ENCODE measurements around the gene TNNI2. TPM values are rescaled to one million over a fixed set of nuclear protein-coding genes. Genes with fewer than 3 reads are reported as not detected.

TNNI2 gene
- total RNA-seq, 1 experiment from 2014 or later = 7.8 TPM

DNA sequence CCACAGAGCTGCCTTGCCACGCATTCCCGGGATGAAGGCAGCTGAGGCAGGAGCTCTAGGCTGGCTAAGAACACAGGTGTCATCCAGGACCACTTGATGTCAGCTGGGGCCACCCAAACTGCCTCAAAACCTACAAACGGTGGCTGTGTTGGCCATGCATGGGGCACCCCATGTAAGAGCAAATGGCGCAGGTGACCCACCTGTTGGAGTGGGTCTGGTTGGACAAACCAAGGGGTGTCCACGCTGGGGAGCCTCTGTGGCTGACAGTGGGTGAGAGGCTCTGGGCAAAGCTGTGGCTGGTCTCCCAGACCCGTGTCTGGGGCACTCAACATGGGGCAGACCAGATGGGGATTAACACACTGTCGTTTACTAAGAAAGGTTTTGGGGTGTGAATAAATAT, 23.0 kb upstream of the TNNI2 start:
- intact Hi-C loops (cut with micrococcal nuclease; ENCODE audit: unreplicated experiment) = no loop called here

DNA sequence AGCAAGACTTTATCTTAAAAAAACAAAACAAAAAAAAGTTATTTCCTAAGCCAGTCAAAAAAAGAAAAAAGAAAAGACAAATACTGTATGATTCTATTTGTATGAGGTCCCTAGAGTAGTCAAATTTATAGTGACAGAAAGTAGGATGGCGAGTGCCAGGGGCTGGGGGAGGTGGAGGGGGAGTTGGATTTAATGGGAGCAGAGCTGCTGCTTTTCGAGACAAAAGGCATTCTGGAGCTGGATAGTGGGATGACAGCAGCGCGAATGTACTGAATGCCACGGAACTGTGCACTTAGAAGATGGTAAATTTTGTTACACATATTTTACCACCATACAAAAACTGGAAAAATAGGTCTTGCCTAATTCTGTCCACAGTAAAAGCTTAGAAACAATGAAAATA, 21.8 kb upstream of the TNNI2 start:
- Histone ChIP-seq H2AFZ (no peak overlapping the region), H3K36me3 (ENCODE audit: low read depth) (no peaks in the 10 kb centered on the region), H3K79me2 (ENCODE audit: low read depth) (no peaks in the 10 kb centered on the region), H3K4me1 (replicated peaks; ENCODE audit: insufficient read depth) (0 out of 2 replicates have a peak, but pooled peaks cover 4% of the 10 kb centered on the region), H3K27ac (peak overlapping the region; percentile 38; the same call in 1 of the 2 replicates), H3K27me3 (ENCODE audit: insufficient read depth, low read depth) (no peaks in the 10 kb centered on the region), H3F3A (ENCODE audit: insufficient read depth, low read depth) (peaks cover 4% of the 10 kb centered on the region; the same call in 1 of the 2 replicates), H3K4me2 (no peak overlapping the region), H3K9me2 (ENCODE audit: insufficient read depth) (no peaks in the 10 kb centered on the region), H4K20me1 (ENCODE audit: insufficient read depth) (no peaks in the 10 kb centered on the region), H3K9me3 (ENCODE audit: insufficient read depth, low read depth) (no peaks in the 10 kb centered on the region; the same call in 1 of the 2 replicates), H3K4me3 (no peak overlapping the region)
- CTCF ChIA-PET = no interaction called here
- POLR2A ChIA-PET (ENCODE audit: unreplicated experiment) = no interaction called here
- DNase-seq = no peak
- no TSS peak for BruUV-seq (replicated peaks)
- TF ChIP-seq EZH2 (IDR thresholded peaks at IDR 0.05; ENCODE audit: low read depth) = no peak
- TF ChIP-seq, protein P1, sequence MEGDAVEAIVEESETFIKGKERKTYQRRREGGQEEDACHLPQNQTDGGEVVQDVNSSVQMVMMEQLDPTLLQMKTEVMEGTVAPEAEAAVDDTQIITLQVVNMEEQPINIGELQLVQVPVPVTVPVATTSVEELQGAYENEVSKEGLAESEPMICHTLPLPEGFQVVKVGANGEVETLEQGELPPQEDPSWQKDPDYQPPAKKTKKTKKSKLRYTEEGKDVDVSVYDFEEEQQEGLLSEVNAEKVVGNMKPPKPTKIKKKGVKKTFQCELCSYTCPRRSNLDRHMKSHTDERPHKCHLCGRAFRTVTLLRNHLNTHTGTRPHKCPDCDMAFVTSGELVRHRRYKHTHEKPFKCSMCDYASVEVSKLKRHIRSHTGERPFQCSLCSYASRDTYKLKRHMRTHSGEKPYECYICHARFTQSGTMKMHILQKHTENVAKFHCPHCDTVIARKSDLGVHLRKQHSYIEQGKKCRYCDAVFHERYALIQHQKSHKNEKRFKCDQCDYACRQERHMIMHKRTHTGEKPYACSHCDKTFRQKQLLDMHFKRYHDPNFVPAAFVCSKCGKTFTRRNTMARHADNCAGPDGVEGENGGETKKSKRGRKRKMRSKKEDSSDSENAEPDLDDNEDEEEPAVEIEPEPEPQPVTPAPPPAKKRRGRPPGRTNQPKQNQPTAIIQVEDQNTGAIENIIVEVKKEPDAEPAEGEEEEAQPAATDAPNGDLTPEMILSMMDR (conservative IDR thresholded peaks at IDR 0.05) = no peak
- intact Hi-C loops (cut with micrococcal nuclease; ENCODE audit: unreplicated experiment) = no loop called here

More for the DNA sequence above, 23.0 kb upstream of the TNNI2 start:
- no peak overlapping the region for H3K4me3 ChIP-seq
- no peaks in the 10 kb centered on the region for H3K9me2 ChIP-seq (ENCODE audit: insufficient read depth)
- no peak overlapping the region for H3K4me2 ChIP-seq
- H3K4me1 ChIP-seq (replicated peaks; ENCODE audit: insufficient read depth) = 0 out of 2 replicates have a peak, but pooled peaks cover 4% of the 10 kb centered on the region
- H3K36me3 ChIP-seq (ENCODE audit: low read depth) = no peaks in the 10 kb centered on the region
- no peaks in the 10 kb centered on the region for H3K27me3 ChIP-seq (ENCODE audit: insufficient read depth, low read depth)
- ChIA-PET POLR2A (ENCODE audit: unreplicated experiment) (no interaction called here), CTCF (no interaction called here)
- no peaks in the 10 kb centered on the region for H3K79me2 ChIP-seq (ENCODE audit: low read depth)
- H2AFZ ChIP-seq = no peak overlapping the region
- DNase-seq = no peak
- H3K27ac ChIP-seq = no peak overlapping the region
- TF ChIP-seq EZH2 (IDR thresholded peaks at IDR 0.05; ENCODE audit: low read depth) = no peak
- no peaks in the 10 kb centered on the region for H4K20me1 ChIP-seq (ENCODE audit: insufficient read depth)
- H3F3A ChIP-seq (ENCODE audit: insufficient read depth, low read depth) = peaks cover 4% of the 10 kb centered on the region; the same call in 1 of the 2 replicates
- BruUV-seq (replicated peaks) = no TSS peak
- H3K9me3 ChIP-seq (ENCODE audit: insufficient read depth, low read depth) = no peaks in the 10 kb centered on the region; the same call in 1 of the 2 replicates

DNA sequence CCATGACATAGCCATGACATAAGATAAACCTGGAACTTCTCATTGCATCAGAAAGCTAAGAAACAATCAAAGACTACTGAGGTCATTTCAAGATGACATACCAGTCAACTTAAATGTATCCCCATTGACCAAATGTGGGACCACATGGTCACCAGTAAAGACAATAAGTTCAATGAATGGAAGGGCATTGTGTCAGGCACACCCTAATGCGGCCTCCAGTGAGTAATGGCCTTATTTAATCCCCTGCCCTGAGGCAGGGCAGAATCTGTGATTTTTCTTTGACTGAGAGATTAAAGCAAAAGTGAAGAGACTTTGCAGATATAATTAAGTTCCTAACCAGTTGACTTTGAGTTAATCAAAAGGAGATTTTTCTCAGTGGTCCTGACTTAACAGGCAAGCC, 21.3 kb upstream of the TNNI2 start:
- POLR2A ChIA-PET (ENCODE audit: unreplicated experiment) = no interaction called here
- CTCF ChIA-PET = no interaction called here

More for the DNA sequence above, 21.3 kb upstream of the TNNI2 start:
- Histone ChIP-seq H3K27ac (0 out of 2 replicates have a peak overlapping the region, but pooled peaks have one; percentile 38), H3K27me3 (ENCODE audit: insufficient read depth, low read depth) (no peaks in the 10 kb centered on the region), H4K20me1 (ENCODE audit: insufficient read depth) (no peaks in the 10 kb centered on the region), H3K9me3 (ENCODE audit: insufficient read depth, low read depth) (no peaks in the 10 kb centered on the region; the same call in 1 of the 2 replicates), H3F3A (ENCODE audit: insufficient read depth, low read depth) (peaks cover 4% of the 10 kb centered on the region; the same call in 1 of the 2 replicates), H3K4me1 (replicated peaks; ENCODE audit: insufficient read depth) (0 out of 2 replicates have a peak, but pooled peaks cover 4% of the 10 kb centered on the region), H3K9me2 (ENCODE audit: insufficient read depth) (no peaks in the 10 kb centered on the region), H3K4me2 (no peak overlapping the region), H3K79me2 (ENCODE audit: low read depth) (no peaks in the 10 kb centered on the region), H2AFZ (no peak overlapping the region), H3K36me3 (ENCODE audit: low read depth) (no peaks in the 10 kb centered on the region), H3K4me3 (no peak overlapping the region)
- no TSS peak for BruUV-seq (replicated peaks)
- DNase-seq = peak in 1 of 2 experiments; percentile 66
- no peak for TF ChIP-seq EZH2 (IDR thresholded peaks at IDR 0.05; ENCODE audit: low read depth)
- TF ChIP-seq, protein P1 (conservative IDR thresholded peaks at IDR 0.05) = no peak
- intact Hi-C loops (cut with micrococcal nuclease; ENCODE audit: unreplicated experiment) = no loop called here

Data from PC-9 (cell line).